H9 (cell line): ENCODE measurements around the gene KPTN. TPM values are rescaled to one million over a fixed set of nuclear protein-coding genes. Genes with fewer than 3 reads are reported as not detected.

Experiments
- DNase-seq: peaks from one replicate; pipeline ENCODE4 v3.0.0-alpha.2; 2017
- H2AFZ ChIP-seq: one replicate; pipeline ENCODE4 v1.6.1; 2013; ENCODE audit warnings: mild to moderate bottlenecking, low read length, control low read depth, moderate library complexity
- H2AK5ac ChIP-seq: 2 replicates; pipeline ENCODE4 v1.6.1; 2013; ENCODE audit warnings: low read length, control low read depth, mixed read lengths; ENCODE audit not compliant: insufficient read length
- H2BK120ac ChIP-seq: one replicate; pipeline ENCODE4 v1.6.1; 2013; ENCODE audit warnings: low read depth, mild to moderate bottlenecking, low read length, control low read depth, inconsistent platforms; ENCODE audit not compliant: poor library complexity, severe bottlenecking
- H2BK12ac ChIP-seq: 2 replicates; pipeline ENCODE4 v1.6.1; 2013; ENCODE audit warnings: low read length, control low read depth, mixed read lengths, low read depth; ENCODE audit not compliant: insufficient read length
- H2BK15ac ChIP-seq: 2 replicates; pipeline ENCODE4 v1.6.1; 2013; ENCODE audit warnings: low read depth, low read length, control low read depth
- H2BK20ac ChIP-seq: one replicate; pipeline ENCODE4 v1.6.1; 2013; ENCODE audit warnings: low read depth, mild to moderate bottlenecking, low read length, control low read depth, inconsistent platforms; ENCODE audit not compliant: poor library complexity, severe bottlenecking
- H2BK5ac ChIP-seq: 2 replicates; pipeline ENCODE4 v1.6.1; 2013; ENCODE audit warnings: low read length, control low read depth, mixed read lengths; ENCODE audit not compliant: insufficient read length
- H3K14ac ChIP-seq: 2 replicates; pipeline ENCODE4 v1.6.1; 2013; ENCODE audit warnings: low read length, control low read depth; ENCODE audit not compliant: insufficient read depth
- H3K18ac ChIP-seq: 2 replicates; pipeline ENCODE4 v1.6.1; 2013; ENCODE audit warnings: low read depth, mild to moderate bottlenecking, mixed read lengths, low read length, control low read depth; ENCODE audit not compliant: insufficient read length
- H3K23ac ChIP-seq: 2 replicates; pipeline ENCODE4 v1.6.1; 2013; ENCODE audit warnings: low read length, control low read depth, mixed read lengths, low read depth; ENCODE audit not compliant: insufficient read length
- H3K23me2 ChIP-seq: 2 replicates; pipeline ENCODE4 v1.6.1; 2013; ENCODE audit warnings: low read depth, mild to moderate bottlenecking, mixed read lengths, low read length, control low read depth; ENCODE audit not compliant: insufficient read length, poor library complexity, severe bottlenecking
- H3K27ac ChIP-seq: 2 replicates; pipeline ENCODE4 v1.5.1; 2013; ENCODE audit warnings: low read length, control low read depth, mixed read lengths, low read depth; ENCODE audit not compliant: insufficient read length
- H3K27me3 ChIP-seq: 2 replicates; pipeline ENCODE4 v1.6.1; 2013; ENCODE audit warnings: low read length, control low read depth, inconsistent platforms; ENCODE audit not compliant: insufficient read depth
- H3K4ac ChIP-seq: 2 replicates; pipeline ENCODE4 v1.6.1; 2013; ENCODE audit warnings: low read depth, mild to moderate bottlenecking, control low read depth, inconsistent platforms, low read length, moderate library complexity
- H3K4me1 ChIP-seq: 2 replicates; pipeline ENCODE4 v1.6.1; 2013; ENCODE audit warnings: low read length, control low read depth, inconsistent platforms; ENCODE audit not compliant: insufficient read depth
- H3K4me2 ChIP-seq: 2 replicates; pipeline ENCODE4 v1.6.1; 2013; ENCODE audit warnings: low read length, control low read depth, mixed read lengths; ENCODE audit not compliant: insufficient read length, insufficient read depth
- H3K56ac ChIP-seq: 2 replicates; pipeline ENCODE4 v1.6.1; 2013; ENCODE audit warnings: low read depth, mild to moderate bottlenecking, mixed read lengths, low read length, control low read depth; ENCODE audit not compliant: insufficient read length
- H3K79me1 ChIP-seq: 2 replicates; pipeline ENCODE4 v1.6.1; 2013; ENCODE audit warnings: low read depth, mild to moderate bottlenecking, moderate library complexity, low read length, control low read depth, inconsistent platforms; ENCODE audit not compliant: insufficient read depth, poor library complexity, severe bottlenecking
- H3K79me2 ChIP-seq: 2 replicates; pipeline ENCODE4 v1.6.1; 2013; ENCODE audit warnings: low read length, control low read depth, inconsistent platforms; ENCODE audit not compliant: insufficient read depth
- H3K9ac ChIP-seq: 2 replicates; pipeline ENCODE4 v1.6.1; 2013; ENCODE audit warnings: low read length, control low read depth, mixed read lengths; ENCODE audit not compliant: insufficient read length; ENCODE audit errors: extremely low read depth
- H3K9me3 ChIP-seq: one replicate; pipeline ENCODE4 v1.6.1; 2013; ENCODE audit warnings: low read depth, low read length, inconsistent platforms; ENCODE audit not compliant: control insufficient read depth
- H3T11ph ChIP-seq: one replicate; pipeline ENCODE4 v1.6.1; 2013; ENCODE audit warnings: mild to moderate bottlenecking, low read length, control low read depth, inconsistent platforms
- H4K20me1 ChIP-seq: one replicate; pipeline ENCODE4 v1.6.1; 2013; ENCODE audit not compliant: control insufficient read depth, insufficient read length, insufficient read depth
- H4K5ac ChIP-seq: 2 replicates; pipeline ENCODE4 v1.6.1; 2013; ENCODE audit warnings: low read depth, mild to moderate bottlenecking, mixed read lengths, low read length, control low read depth; ENCODE audit not compliant: insufficient read length
- H4K8ac ChIP-seq: replicated peaks from 2 replicates; pipeline ENCODE4 v1.6.1; 2013; ENCODE audit warnings: low read length, control low read depth, mixed read lengths, low read depth; ENCODE audit not compliant: insufficient read length
- H4K91ac ChIP-seq: 2 replicates; pipeline ENCODE4 v1.6.1; 2013; ENCODE audit warnings: low read depth, mild to moderate bottlenecking, moderate library complexity, mixed read lengths, low read length, control low read depth; ENCODE audit not compliant: insufficient read length
- H3K27ac Mint-ChIP-seq, 3 experiments: 2 replicates in 2 of 3; 3 replicates in 1 of 3; pipeline ENCODE4 v1.8.0; 2020 to 2021; ENCODE audit warnings: mixed read lengths in 3 of 3, mild to moderate bottlenecking in 1 of 3, moderate library complexity in 1 of 3
- H3K27me3 Mint-ChIP-seq: 2 replicates; pipeline ENCODE4 v1.8.0; 2021; ENCODE audit warnings: low read depth, mild to moderate bottlenecking, moderate library complexity, mixed read lengths
- H3K36me3 Mint-ChIP-seq, 3 experiments: 2 replicates in 2 of 3; 3 replicates in 1 of 3; pipeline ENCODE4 v1.8.0; 2020 to 2021; ENCODE audit warnings: low read depth in 3 of 3, mixed read lengths in 3 of 3; ENCODE audit not compliant: insufficient read depth in 1 of 3
- H3K4me1 Mint-ChIP-seq, 2 experiments: 2 replicates each; pipeline ENCODE4 v1.8.0; 2020; ENCODE audit warnings: mixed read lengths in 2 of 2
- H3K4me3 Mint-ChIP-seq, 2 experiments: 2 replicates in 1 of 2; 3 replicates in 1 of 2; pipeline ENCODE4 v1.8.0; 2020 to 2021; ENCODE audit warnings: mild to moderate bottlenecking in 2 of 2, mixed read lengths in 2 of 2, moderate library complexity in 1 of 2
- H3K9me3 Mint-ChIP-seq, 2 experiments: 2 replicates in 1 of 2; 3 replicates in 1 of 2; pipeline ENCODE4 v1.8.0; 2020; ENCODE audit warnings: mild to moderate bottlenecking in 2 of 2, mixed read lengths in 2 of 2, moderate library complexity in 1 of 2
- WGBS: extraction: QIAGEN DNeasy Blood & Tissue Kit; methylation state at CpG from one replicate; pipeline ENCODE4 v1.1.7; 2013; ENCODE audit warnings: missing lambda C conversion rate, low lambda C conversion rate, mixed read lengths; ENCODE audit not compliant: insufficient read length; ENCODE audit errors: extremely low coverage; 5-methylcytosine and 5-hydroxymethylcytosine counted together
- total RNA-seq: library from RNA; stranded (reverse); gene quantifications from 2 replicates; pipeline ENCODE4 v1.2.1, GENCODE V29; 2021
- TF ChIP-seq, protein P1 (sequence below): fragments of 200-600 bp; sonication (generic); conservative IDR thresholded peaks from 3 replicates; pipeline ENCODE4 v1.8.0; 2021; ENCODE audit warnings: antibody characterized with exemption, mild to moderate bottlenecking

Gene KPTN
- total RNA-seq, 1 experiment from 2014 or later = 35.4 TPM

DNA sequence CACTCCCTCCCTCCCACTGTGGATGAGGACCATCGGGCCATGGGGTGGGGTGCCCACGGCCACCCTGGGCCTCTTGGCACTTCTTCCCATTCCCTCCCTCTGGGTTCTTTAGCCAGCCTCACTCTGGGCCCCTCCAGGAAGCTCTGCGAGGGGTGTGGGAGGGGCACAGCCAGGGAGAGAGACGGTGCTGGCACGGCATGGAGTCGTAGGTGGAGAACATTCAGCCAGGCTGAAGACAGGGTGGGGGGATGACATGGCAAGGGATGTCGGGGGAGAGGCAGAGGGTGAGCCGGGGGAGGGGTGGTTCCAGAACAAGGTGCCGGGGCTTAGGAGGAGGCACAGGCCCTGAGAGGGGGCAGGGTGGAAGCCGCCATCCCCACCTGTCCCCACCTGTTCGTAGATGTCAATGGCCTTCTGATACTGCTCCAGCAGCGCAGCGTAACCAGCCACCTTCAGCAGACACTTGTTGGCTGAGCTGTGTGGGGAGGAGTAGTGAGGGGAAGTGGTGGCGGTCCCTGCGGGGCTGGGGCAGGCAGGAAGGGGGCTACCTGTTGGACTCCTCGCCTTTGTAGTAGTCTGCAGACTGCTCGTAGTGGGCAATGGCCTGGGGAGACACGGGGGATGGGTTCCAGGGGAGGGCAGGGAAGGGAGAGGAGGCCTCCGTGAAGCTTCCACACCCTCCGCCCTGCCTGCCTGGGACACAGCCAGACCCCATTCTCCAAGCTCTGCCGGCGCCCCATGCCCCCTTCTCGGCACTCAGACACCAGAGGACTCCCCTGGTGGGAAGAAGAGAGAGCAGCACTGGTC is 8.8 kb upstream of the KPTN start:
- no peak overlapping the region for H3K56ac ChIP-seq
- H2BK120ac ChIP-seq = no peak overlapping the region
- H3K4me1 Mint-ChIP-seq = peaks cover 0 to 13% of the 10 kb centered on the region in 2 experiments; a peak in 2 of 4 replicates
- no peaks in the 10 kb centered on the region for H3K27me3 Mint-ChIP-seq
- no peak overlapping the region for H2AK5ac ChIP-seq
- no peak overlapping the region for H3K23ac ChIP-seq
- H3K9ac ChIP-seq = no peak overlapping the region
- H3K4me3 Mint-ChIP-seq = no peak overlapping the region
- H4K20me1 ChIP-seq = no peaks in the 10 kb centered on the region
- no peak for DNase-seq
- H3T11ph ChIP-seq = no peak overlapping the region
- H3K9me3 Mint-ChIP-seq = no peaks in the 10 kb centered on the region
- H4K8ac ChIP-seq = no peak overlapping the region
- no peak overlapping the region for H3K4ac ChIP-seq
- no peaks in the 10 kb centered on the region for H3K79me2 ChIP-seq
- H4K91ac ChIP-seq = no peak overlapping the region
- no peak overlapping the region for H2BK15ac ChIP-seq
- H3K27ac Mint-ChIP-seq = peak overlapping the region in 1 of 3 experiments; percentile 73; a peak in 1 of 7 replicates
- no CpG with 5 or more reads among the region's 23 CpGs for WGBS
- no peaks in the 10 kb centered on the region for H3K79me1 ChIP-seq
- H3K9me3 ChIP-seq = no peaks in the 10 kb centered on the region
- no peaks in the 10 kb centered on the region for H3K4me1 ChIP-seq
- TF ChIP-seq, protein P1, sequence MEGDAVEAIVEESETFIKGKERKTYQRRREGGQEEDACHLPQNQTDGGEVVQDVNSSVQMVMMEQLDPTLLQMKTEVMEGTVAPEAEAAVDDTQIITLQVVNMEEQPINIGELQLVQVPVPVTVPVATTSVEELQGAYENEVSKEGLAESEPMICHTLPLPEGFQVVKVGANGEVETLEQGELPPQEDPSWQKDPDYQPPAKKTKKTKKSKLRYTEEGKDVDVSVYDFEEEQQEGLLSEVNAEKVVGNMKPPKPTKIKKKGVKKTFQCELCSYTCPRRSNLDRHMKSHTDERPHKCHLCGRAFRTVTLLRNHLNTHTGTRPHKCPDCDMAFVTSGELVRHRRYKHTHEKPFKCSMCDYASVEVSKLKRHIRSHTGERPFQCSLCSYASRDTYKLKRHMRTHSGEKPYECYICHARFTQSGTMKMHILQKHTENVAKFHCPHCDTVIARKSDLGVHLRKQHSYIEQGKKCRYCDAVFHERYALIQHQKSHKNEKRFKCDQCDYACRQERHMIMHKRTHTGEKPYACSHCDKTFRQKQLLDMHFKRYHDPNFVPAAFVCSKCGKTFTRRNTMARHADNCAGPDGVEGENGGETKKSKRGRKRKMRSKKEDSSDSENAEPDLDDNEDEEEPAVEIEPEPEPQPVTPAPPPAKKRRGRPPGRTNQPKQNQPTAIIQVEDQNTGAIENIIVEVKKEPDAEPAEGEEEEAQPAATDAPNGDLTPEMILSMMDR = no peak
- no peak overlapping the region for H2BK12ac ChIP-seq
- H2AFZ ChIP-seq = no peak overlapping the region
- no peak overlapping the region for H2BK5ac ChIP-seq
- H3K18ac ChIP-seq = no peak overlapping the region
- H3K4me2 ChIP-seq = no peak overlapping the region
- no peak overlapping the region for H2BK20ac ChIP-seq
- no peak overlapping the region for H4K5ac ChIP-seq
- no peaks in the 10 kb centered on the region for H3K27me3 ChIP-seq
- H3K36me3 Mint-ChIP-seq = peaks cover 9 to 23% (median 13%) of the 10 kb centered on the region in 3 experiments; a peak in 6 of 7 replicates
- no peaks in the 10 kb centered on the region for H3K23me2 ChIP-seq
- H3K14ac ChIP-seq = no peak overlapping the region; the same call in 1 of the 2 replicates
- no peak overlapping the region for H3K27ac ChIP-seq
